ENCODE data around the gene ANK2. TPM values are rescaled to one million over a fixed set of nuclear protein-coding genes. Genes with fewer than 3 reads are reported as not detected.

ANK2 gene
- total and polyA plus RNA-seq, 2 donors from 2014 or later = 21.1 to 125 TPM

DNA sequence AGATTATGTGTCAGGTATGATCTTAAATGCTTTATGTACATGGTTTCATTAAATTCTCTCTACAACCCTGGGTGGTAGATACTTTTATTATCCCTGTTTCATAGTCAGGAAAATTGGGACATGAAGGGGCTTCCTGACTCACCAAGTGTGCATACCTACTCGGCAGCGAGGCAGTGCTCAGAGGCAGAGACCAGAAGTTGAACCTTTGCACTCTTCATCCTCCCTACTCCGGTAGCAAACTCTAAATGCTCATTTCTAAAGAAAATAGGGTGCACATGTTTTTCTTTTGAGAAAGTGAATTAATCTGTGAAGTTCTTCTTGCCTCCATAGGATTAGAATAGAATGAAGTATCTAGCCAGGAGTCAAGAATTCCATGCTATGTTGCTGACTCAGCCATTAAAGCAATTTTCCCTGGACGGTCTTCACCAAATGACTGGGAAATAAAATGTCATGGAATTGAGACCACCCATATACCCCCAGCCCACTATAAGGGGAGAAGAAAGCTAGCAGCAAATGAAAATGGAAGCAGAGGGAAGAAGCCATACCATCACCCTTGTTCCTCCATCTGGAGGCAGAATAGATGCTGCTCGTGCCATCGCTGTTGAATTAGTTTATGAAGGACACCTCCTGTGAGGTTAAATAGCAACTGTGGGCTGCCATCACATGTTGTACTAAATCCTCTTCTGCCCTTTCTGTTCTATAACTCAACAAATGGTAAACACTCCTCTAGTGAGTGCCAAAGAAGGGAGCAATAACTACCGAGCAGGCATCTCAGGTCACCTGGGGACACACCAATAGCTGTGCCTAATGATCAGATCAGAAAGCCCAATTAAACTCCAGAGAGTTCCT is 356.6 kb downstream of the ANK2 start:
- Histone ChIP-seq H3K9ac (ENCODE audit: low read length in 3 of 3) (no peak overlapping the region), H3K27ac (ENCODE audit: low read depth in 2 of 2, low read length in 2 of 2) (no peak overlapping the region), H3K36me3 (ENCODE audit: control insufficient read depth in 2 of 3, insufficient read depth in 3 of 3, low read length in 3 of 3) (no peaks in the 10 kb centered on the region), H3K4me3 (ENCODE audit: low read length in 3 of 3) (no peak overlapping the region), H3K9me3 (ENCODE audit: control insufficient read depth in 2 of 3, insufficient read depth in 1 of 3, low read length in 3 of 3) (no peaks in the 10 kb centered on the region), H3K4me1 (ENCODE audit: control insufficient read depth in 2 of 3, insufficient read depth in 2 of 3, low read depth in 1 of 3, low read length in 3 of 3) (no peaks in the 10 kb centered on the region), H3K27me3 (ENCODE audit: control insufficient read depth, insufficient read depth, low read length) (no peaks in the 10 kb centered on the region)
- TF ChIP-seq, protein P1, sequence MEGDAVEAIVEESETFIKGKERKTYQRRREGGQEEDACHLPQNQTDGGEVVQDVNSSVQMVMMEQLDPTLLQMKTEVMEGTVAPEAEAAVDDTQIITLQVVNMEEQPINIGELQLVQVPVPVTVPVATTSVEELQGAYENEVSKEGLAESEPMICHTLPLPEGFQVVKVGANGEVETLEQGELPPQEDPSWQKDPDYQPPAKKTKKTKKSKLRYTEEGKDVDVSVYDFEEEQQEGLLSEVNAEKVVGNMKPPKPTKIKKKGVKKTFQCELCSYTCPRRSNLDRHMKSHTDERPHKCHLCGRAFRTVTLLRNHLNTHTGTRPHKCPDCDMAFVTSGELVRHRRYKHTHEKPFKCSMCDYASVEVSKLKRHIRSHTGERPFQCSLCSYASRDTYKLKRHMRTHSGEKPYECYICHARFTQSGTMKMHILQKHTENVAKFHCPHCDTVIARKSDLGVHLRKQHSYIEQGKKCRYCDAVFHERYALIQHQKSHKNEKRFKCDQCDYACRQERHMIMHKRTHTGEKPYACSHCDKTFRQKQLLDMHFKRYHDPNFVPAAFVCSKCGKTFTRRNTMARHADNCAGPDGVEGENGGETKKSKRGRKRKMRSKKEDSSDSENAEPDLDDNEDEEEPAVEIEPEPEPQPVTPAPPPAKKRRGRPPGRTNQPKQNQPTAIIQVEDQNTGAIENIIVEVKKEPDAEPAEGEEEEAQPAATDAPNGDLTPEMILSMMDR (IDR thresholded peaks at IDR 0.05; ENCODE audit: borderline replicate concordance, extremely low read depth, insufficient read depth) = no peak
- DNase-seq (no peak), FAIRE-seq (no peak)
- intact Hi-C loops (cut with DNase I) = no loop called here

DNA sequence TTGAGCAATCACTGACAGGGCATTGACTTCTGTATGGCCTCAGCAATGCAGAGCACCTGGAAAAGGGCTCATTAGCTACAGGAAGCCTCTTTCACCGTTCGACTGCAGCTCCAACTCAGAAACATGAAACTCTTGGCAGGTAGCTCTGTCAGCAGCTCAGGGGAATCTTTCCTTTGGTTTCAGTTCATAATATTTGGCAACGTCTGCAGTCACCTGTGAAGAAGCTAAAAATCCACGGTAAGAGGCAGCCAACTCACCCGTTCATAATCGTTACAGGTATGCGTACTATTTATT is 357.2 kb downstream of the ANK2 start:
- FAIRE-seq = no peak
- Histone ChIP-seq H3K4me1 (ENCODE audit: control insufficient read depth in 2 of 3, insufficient read depth in 2 of 3, low read depth in 1 of 3, low read length in 3 of 3) (no peaks in the 10 kb centered on the region), H3K27ac (ENCODE audit: low read depth in 2 of 2, low read length in 2 of 2) (no peak overlapping the region), H3K36me3 (ENCODE audit: control insufficient read depth in 2 of 3, insufficient read depth in 3 of 3, low read length in 3 of 3) (no peaks in the 10 kb centered on the region), H3K4me3 (ENCODE audit: low read length in 3 of 3) (no peak overlapping the region), H3K9ac (ENCODE audit: low read length in 3 of 3) (no peak overlapping the region), H3K9me3 (ENCODE audit: control insufficient read depth in 2 of 3, insufficient read depth in 1 of 3, low read length in 3 of 3) (no peaks in the 10 kb centered on the region), H3K27me3 (ENCODE audit: control insufficient read depth, insufficient read depth, low read length) (no peaks in the 10 kb centered on the region)
- intact Hi-C loops (cut with DNase I) = no loop called here
- TF ChIP-seq, protein P1 (IDR thresholded peaks at IDR 0.05; ENCODE audit: borderline replicate concordance, extremely low read depth, insufficient read depth) = no peak
- no peak for DNase-seq

DNA sequence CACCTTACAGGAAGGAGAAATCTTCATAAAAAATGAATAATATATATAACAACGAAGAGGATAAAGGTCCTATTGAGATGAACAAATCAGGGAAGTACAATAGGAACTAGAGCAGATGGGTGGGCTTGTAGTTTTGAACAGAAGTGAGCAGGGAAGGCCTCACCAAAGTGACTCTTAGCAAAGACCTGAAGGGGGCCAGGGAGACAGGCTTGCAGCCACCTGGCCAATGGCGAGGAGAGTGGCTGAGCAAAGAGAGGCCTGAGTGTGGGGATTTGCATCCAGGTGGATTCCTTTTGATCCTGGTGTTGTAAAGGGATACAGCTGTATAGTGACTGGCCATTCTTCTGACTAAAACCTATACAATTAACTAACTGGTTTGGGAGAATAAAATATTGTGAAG is 358.0 kb downstream of the ANK2 start:
- Histone ChIP-seq H3K36me3 (ENCODE audit: control insufficient read depth in 2 of 3, insufficient read depth in 3 of 3, low read length in 3 of 3) (no peaks in the 10 kb centered on the region), H3K27ac (ENCODE audit: low read depth in 2 of 2, low read length in 2 of 2) (no peak overlapping the region), H3K9ac (ENCODE audit: low read length in 3 of 3) (no peak overlapping the region), H3K4me3 (ENCODE audit: low read length in 3 of 3) (no peak overlapping the region), H3K4me1 (ENCODE audit: control insufficient read depth in 2 of 3, insufficient read depth in 2 of 3, low read depth in 1 of 3, low read length in 3 of 3) (no peaks in the 10 kb centered on the region), H3K27me3 (ENCODE audit: control insufficient read depth, insufficient read depth, low read length) (no peaks in the 10 kb centered on the region), H3K9me3 (ENCODE audit: control insufficient read depth in 2 of 3, insufficient read depth in 1 of 3, low read length in 3 of 3) (no peaks in the 10 kb centered on the region)
- no peak for DNase-seq
- intact Hi-C loops (cut with DNase I) = no loop called here
- FAIRE-seq = no peak
- TF ChIP-seq, protein P1 (IDR thresholded peaks at IDR 0.05; ENCODE audit: borderline replicate concordance, extremely low read depth, insufficient read depth) = no peak

DNA sequence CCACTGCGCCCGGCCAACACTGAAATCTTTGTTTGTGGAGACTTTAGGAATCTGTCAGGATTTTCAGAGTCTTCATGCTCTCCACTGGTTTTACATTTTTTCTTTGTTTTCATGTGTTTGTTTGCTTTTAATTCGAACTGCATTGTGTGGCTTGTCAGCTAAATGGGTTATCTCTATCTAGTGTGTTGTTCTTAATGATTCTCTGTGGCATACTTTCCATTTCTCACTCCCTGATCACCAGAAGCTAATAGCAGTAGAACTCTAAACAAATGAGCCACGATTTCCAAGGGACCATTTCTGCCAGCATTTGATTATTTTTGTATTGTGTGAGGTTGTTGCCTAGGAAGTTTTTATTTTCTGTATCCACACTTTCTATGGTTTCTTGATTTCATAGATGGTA is 359.7 kb downstream of the ANK2 start:
- H3K9ac ChIP-seq (ENCODE audit: low read length in 3 of 3) = no peak overlapping the region
- H3K27ac ChIP-seq (ENCODE audit: low read depth in 2 of 2, low read length in 2 of 2) = no peak overlapping the region
- TF ChIP-seq, protein P1 (IDR thresholded peaks at IDR 0.05; ENCODE audit: borderline replicate concordance, extremely low read depth, insufficient read depth) = no peak
- FAIRE-seq (no peak), DNase-seq (no peak)
- no peaks in the 10 kb centered on the region for H3K27me3 ChIP-seq (ENCODE audit: control insufficient read depth, insufficient read depth, low read length)
- H3K9me3 ChIP-seq (ENCODE audit: control insufficient read depth in 2 of 3, insufficient read depth in 1 of 3, low read length in 3 of 3) = no peaks in the 10 kb centered on the region
- no peak overlapping the region for H3K4me3 ChIP-seq (ENCODE audit: low read length in 3 of 3)
- intact Hi-C loops (cut with DNase I) = no loop called here
- H3K36me3 ChIP-seq (ENCODE audit: control insufficient read depth in 2 of 3, insufficient read depth in 3 of 3, low read length in 3 of 3) = no peaks in the 10 kb centered on the region
- no peaks in the 10 kb centered on the region for H3K4me1 ChIP-seq (ENCODE audit: control insufficient read depth in 2 of 3, insufficient read depth in 2 of 3, low read depth in 1 of 3, low read length in 3 of 3)
